Left lung (tissue), 10 donors: ENCODE data around the gene RNF146. TPM values are rescaled to one million over a fixed set of nuclear protein-coding genes. Genes with fewer than 3 reads are reported as not detected.

Experiments used
- ATAC-seq: fragments of 200-7000 bp; cut with Tn5 transposase; one replicate; pipeline ENCODE4 v1.9.1; 2020; ENCODE audit warnings: moderate library complexity
- DNase-seq, 4 donors: peaks; one replicate each; pipeline ENCODE4 v3.0.0-alpha.2; 2013 to 2020
- H3K27ac ChIP-seq, 2 donors: fragments of 200-600 bp; sonication (generic) in 1 of 2; one replicate each; pipeline versions ENCODE4 v1.5.0 to v1.8.0; 2020 to 2021
- H3K27me3 ChIP-seq, 2 donors: fragments of 200-600 bp; sonication (generic) in 1 of 2; one replicate each; pipeline versions ENCODE4 v1.5.0 to v1.8.0; 2020 to 2021
- H3K36me3 ChIP-seq, 2 donors: fragments of 200-600 bp; sonication (generic) in 1 of 2; one replicate each; pipeline versions ENCODE4 v1.5.0 to v1.8.0; 2020 to 2021
- H3K4me1 ChIP-seq, 2 donors: fragments of 200-600 bp; one replicate each; pipeline ENCODE4 v1.8.0; 2021
- H3K4me3 ChIP-seq, 2 donors: fragments of 200-600 bp; sonication (generic) in 1 of 2; one replicate each; pipeline versions ENCODE4 v1.5.0 to v1.8.0; 2020 to 2021; ENCODE audit warnings: mild to moderate bottlenecking in 1 of 2
- H3K9me3 ChIP-seq, 2 donors: fragments of 200-600 bp; sonication (generic) in 1 of 2; one replicate each; pipeline versions ENCODE4 v1.5.0 to v1.8.0; 2020 to 2021
- CTCF ChIP-seq, 2 donors: fragments of 200-600 bp; sonication (generic) in 1 of 2; IDR thresholded peaks; one replicate each; pipeline versions ENCODE4 v1.5.0 to v1.8.0; 2021; ENCODE audit warnings: antibody characterized with exemption in 2 of 2
- intact Hi-C, 2 donors: fragments of 100-400 bp; cut with DNase I; formaldehyde crosslinking; loops; one replicate each; pipeline versions ENCODE4 v1.11.2 to v1.14.2; 2022
- polyA plus RNA-seq, 6 donors: library from polyadenylated mRNA; unstranded; fragments of 120-200 nt; gene quantifications; one replicate each; pipeline ENCODE4 v1.2.1, GENCODE V29; 2013; ENCODE audit not compliant: insufficient read length in 6 of 6
- total RNA-seq, 2 donors: library from RNA; stranded (reverse); fragmentation: NEBNext Ultra II Directional; extraction: Animal tissue kit (Norgen Biotek cat#: 25700); gene quantifications; one replicate each; pipeline ENCODE4 v1.2.1, GENCODE V29; 2021
- donor health status: DM: no; HTN: yes; CAD: no.
- donor health status: DM: no; HTN: no; CAD: no.

Gene RNF146
- total and polyA plus RNA-seq, 8 donors: 46.4 to 129 (median 106) TPM

- Histone ChIP-seq H3K36me3 (peaks cover 0 to 25% of the 10 kb centered on the region in 2 donors), H3K4me1 (peaks cover 0 to 27% of the 10 kb centered on the region in 2 donors), H3K27me3 (no peaks in the 10 kb centered on the region), H3K4me3 (no peak overlapping the region), H3K9me3 (no peaks in the 10 kb centered on the region), H3K27ac (no peak overlapping the region)
- no peak for DNase-seq
- TF ChIP-seq CTCF (IDR thresholded peaks at IDR 0.05): no peak
- ATAC-seq: no peak
- intact Hi-C loops: no loop called here
Measured at GRCh38 chr6:127277878-127278843, 11.5 kb downstream of the RNF146 start.

- intact Hi-C loops: no loop called here
- Histone ChIP-seq H3K4me3 (no peak overlapping the region), H3K27me3 (no peaks in the 10 kb centered on the region), H3K4me1 (peaks cover 0 to 22% of the 10 kb centered on the region in 2 donors), H3K27ac (no peak overlapping the region), H3K9me3 (no peaks in the 10 kb centered on the region), H3K36me3 (peaks cover 0 to 32% of the 10 kb centered on the region in 2 donors)
- DNase-seq: no peak
- ATAC-seq: no peak
- no peak for TF ChIP-seq CTCF (IDR thresholded peaks at IDR 0.05)
Measured at GRCh38 chr6:127279815-127280214, 13.2 kb downstream of the RNF146 start.

GRCh38 chr6:127282184-127282583 is 15.5 kb downstream of the RNF146 start:
- DNase-seq (no peak), ATAC-seq (no peak)
- TF ChIP-seq CTCF (IDR thresholded peaks at IDR 0.05): no peak
- Histone ChIP-seq H3K4me1 (peaks cover 0 to 22% of the 10 kb centered on the region in 2 donors), H3K36me3 (peaks cover 3 to 53% of the 10 kb centered on the region in 2 donors), H3K9me3 (no peaks in the 10 kb centered on the region), H3K27me3 (no peaks in the 10 kb centered on the region), H3K4me3 (no peak overlapping the region), H3K27ac (no peak overlapping the region)
- intact Hi-C loops: no loop called here

- Histone ChIP-seq H3K27ac (no peak overlapping the region), H3K4me1 (peaks cover 8 to 21% of the 10 kb centered on the region in 2 donors), H3K27me3 (no peaks in the 10 kb centered on the region), H3K9me3 (no peaks in the 10 kb centered on the region), H3K4me3 (no peak overlapping the region), H3K36me3 (peaks cover 5 to 54% of the 10 kb centered on the region in 2 donors)
- no peak for DNase-seq
- intact Hi-C loops: no loop called here
- TF ChIP-seq CTCF (IDR thresholded peaks at IDR 0.05): no peak
- ATAC-seq: no peak
Measured at GRCh38 chr6:127288705-127289104, 22.0 kb downstream of the RNF146 start.

- Histone ChIP-seq H3K4me3 (no peak overlapping the region), H3K27me3 (no peaks in the 10 kb centered on the region), H3K9me3 (no peaks in the 10 kb centered on the region), H3K4me1 (peaks cover 8 to 21% of the 10 kb centered on the region in 2 donors), H3K27ac (peak overlapping the region in 1 of 2 donors; percentile 34), H3K36me3 (peaks cover 5 to 54% of the 10 kb centered on the region in 2 donors)
- ATAC-seq: peak; percentile 70
- intact Hi-C loops: no loop called here
- TF ChIP-seq CTCF (IDR thresholded peaks at IDR 0.05): no peak
- DNase-seq: no peak
Measured at GRCh38 chr6:127289934-127290333, 23.3 kb downstream of the RNF146 start.
